HL-60 (cell line): Measurements from ENCODE around the gene B4GALT2.

Source experiments
- CTCF ChIP-seq: IDR thresholded peaks from one replicate; pipeline ENCODE4 v1.5.1; 2011; ENCODE audit warnings: low read length, control low read depth, inconsistent platforms; ENCODE audit not compliant: insufficient read depth
- REST ChIP-seq: IDR thresholded peaks from 2 replicates; pipeline ENCODE4 v1.6.1; 2012; ENCODE audit warnings: low read depth; ENCODE audit not compliant: insufficient replicate concordance

- TF ChIP-seq CTCF (no peak), REST (no peak)
These were observed 36.2 kb downstream of the B4GALT2 start for GRCh38 chr1:44015206-44015605.
